H9 (cell line): ENCODE data around the gene CDKL4. TPM values are rescaled to one million over a fixed set of nuclear protein-coding genes. Genes with fewer than 3 reads are reported as not detected.

Source experiments
- DNase-seq: peaks from one replicate; pipeline ENCODE4 v3.0.0-alpha.2; 2017
- H2AFZ ChIP-seq: one replicate; pipeline ENCODE4 v1.6.1; 2013; ENCODE audit warnings: mild to moderate bottlenecking, low read length, control low read depth, moderate library complexity
- H2AK5ac ChIP-seq: 2 replicates; pipeline ENCODE4 v1.6.1; 2013; ENCODE audit warnings: low read length, control low read depth, mixed read lengths; ENCODE audit not compliant: insufficient read length
- H2BK120ac ChIP-seq: one replicate; pipeline ENCODE4 v1.6.1; 2013; ENCODE audit warnings: low read depth, mild to moderate bottlenecking, low read length, control low read depth, inconsistent platforms; ENCODE audit not compliant: poor library complexity, severe bottlenecking
- H2BK12ac ChIP-seq: 2 replicates; pipeline ENCODE4 v1.6.1; 2013; ENCODE audit warnings: low read length, control low read depth, mixed read lengths, low read depth; ENCODE audit not compliant: insufficient read length
- H2BK15ac ChIP-seq: 2 replicates; pipeline ENCODE4 v1.6.1; 2013; ENCODE audit warnings: low read depth, low read length, control low read depth
- H2BK20ac ChIP-seq: one replicate; pipeline ENCODE4 v1.6.1; 2013; ENCODE audit warnings: low read depth, mild to moderate bottlenecking, low read length, control low read depth, inconsistent platforms; ENCODE audit not compliant: poor library complexity, severe bottlenecking
- H2BK5ac ChIP-seq: 2 replicates; pipeline ENCODE4 v1.6.1; 2013; ENCODE audit warnings: low read length, control low read depth, mixed read lengths; ENCODE audit not compliant: insufficient read length
- H3K14ac ChIP-seq: 2 replicates; pipeline ENCODE4 v1.6.1; 2013; ENCODE audit warnings: low read length, control low read depth; ENCODE audit not compliant: insufficient read depth
- H3K18ac ChIP-seq: 2 replicates; pipeline ENCODE4 v1.6.1; 2013; ENCODE audit warnings: low read depth, mild to moderate bottlenecking, mixed read lengths, low read length, control low read depth; ENCODE audit not compliant: insufficient read length
- H3K23ac ChIP-seq: 2 replicates; pipeline ENCODE4 v1.6.1; 2013; ENCODE audit warnings: low read length, control low read depth, mixed read lengths, low read depth; ENCODE audit not compliant: insufficient read length
- H3K23me2 ChIP-seq: 2 replicates; pipeline ENCODE4 v1.6.1; 2013; ENCODE audit warnings: low read depth, mild to moderate bottlenecking, mixed read lengths, low read length, control low read depth; ENCODE audit not compliant: insufficient read length, poor library complexity, severe bottlenecking
- H3K27ac ChIP-seq: 2 replicates; pipeline ENCODE4 v1.5.1; 2013; ENCODE audit warnings: low read length, control low read depth, mixed read lengths, low read depth; ENCODE audit not compliant: insufficient read length
- H3K27me3 ChIP-seq: 2 replicates; pipeline ENCODE4 v1.6.1; 2013; ENCODE audit warnings: low read length, control low read depth, inconsistent platforms; ENCODE audit not compliant: insufficient read depth
- H3K4ac ChIP-seq: 2 replicates; pipeline ENCODE4 v1.6.1; 2013; ENCODE audit warnings: low read depth, mild to moderate bottlenecking, control low read depth, inconsistent platforms, low read length, moderate library complexity
- H3K4me1 ChIP-seq: 2 replicates; pipeline ENCODE4 v1.6.1; 2013; ENCODE audit warnings: low read length, control low read depth, inconsistent platforms; ENCODE audit not compliant: insufficient read depth
- H3K4me2 ChIP-seq: 2 replicates; pipeline ENCODE4 v1.6.1; 2013; ENCODE audit warnings: low read length, control low read depth, mixed read lengths; ENCODE audit not compliant: insufficient read length, insufficient read depth
- H3K56ac ChIP-seq: 2 replicates; pipeline ENCODE4 v1.6.1; 2013; ENCODE audit warnings: low read depth, mild to moderate bottlenecking, mixed read lengths, low read length, control low read depth; ENCODE audit not compliant: insufficient read length
- H3K79me1 ChIP-seq: 2 replicates; pipeline ENCODE4 v1.6.1; 2013; ENCODE audit warnings: low read depth, mild to moderate bottlenecking, moderate library complexity, low read length, control low read depth, inconsistent platforms; ENCODE audit not compliant: insufficient read depth, poor library complexity, severe bottlenecking
- H3K79me2 ChIP-seq: 2 replicates; pipeline ENCODE4 v1.6.1; 2013; ENCODE audit warnings: low read length, control low read depth, inconsistent platforms; ENCODE audit not compliant: insufficient read depth
- H3K9ac ChIP-seq: 2 replicates; pipeline ENCODE4 v1.6.1; 2013; ENCODE audit warnings: low read length, control low read depth, mixed read lengths; ENCODE audit not compliant: insufficient read length; ENCODE audit errors: extremely low read depth
- H3K9me3 ChIP-seq: one replicate; pipeline ENCODE4 v1.6.1; 2013; ENCODE audit warnings: low read depth, low read length, inconsistent platforms; ENCODE audit not compliant: control insufficient read depth
- H3T11ph ChIP-seq: one replicate; pipeline ENCODE4 v1.6.1; 2013; ENCODE audit warnings: mild to moderate bottlenecking, low read length, control low read depth, inconsistent platforms
- H4K20me1 ChIP-seq: one replicate; pipeline ENCODE4 v1.6.1; 2013; ENCODE audit not compliant: control insufficient read depth, insufficient read length, insufficient read depth
- H4K5ac ChIP-seq: 2 replicates; pipeline ENCODE4 v1.6.1; 2013; ENCODE audit warnings: low read depth, mild to moderate bottlenecking, mixed read lengths, low read length, control low read depth; ENCODE audit not compliant: insufficient read length
- H4K8ac ChIP-seq: replicated peaks from 2 replicates; pipeline ENCODE4 v1.6.1; 2013; ENCODE audit warnings: low read length, control low read depth, mixed read lengths, low read depth; ENCODE audit not compliant: insufficient read length
- H4K91ac ChIP-seq: 2 replicates; pipeline ENCODE4 v1.6.1; 2013; ENCODE audit warnings: low read depth, mild to moderate bottlenecking, moderate library complexity, mixed read lengths, low read length, control low read depth; ENCODE audit not compliant: insufficient read length
- H3K27ac Mint-ChIP-seq, 3 experiments: 2 replicates in 2 of 3; 3 replicates in 1 of 3; pipeline ENCODE4 v1.8.0; 2020 to 2021; ENCODE audit warnings: mixed read lengths in 3 of 3, mild to moderate bottlenecking in 1 of 3, moderate library complexity in 1 of 3
- H3K27me3 Mint-ChIP-seq: 2 replicates; pipeline ENCODE4 v1.8.0; 2021; ENCODE audit warnings: low read depth, mild to moderate bottlenecking, moderate library complexity, mixed read lengths
- H3K36me3 Mint-ChIP-seq, 3 experiments: 2 replicates in 2 of 3; 3 replicates in 1 of 3; pipeline ENCODE4 v1.8.0; 2020 to 2021; ENCODE audit warnings: low read depth in 3 of 3, mixed read lengths in 3 of 3; ENCODE audit not compliant: insufficient read depth in 1 of 3
- H3K4me1 Mint-ChIP-seq, 2 experiments: 2 replicates each; pipeline ENCODE4 v1.8.0; 2020; ENCODE audit warnings: mixed read lengths in 2 of 2
- H3K4me3 Mint-ChIP-seq, 2 experiments: 2 replicates in 1 of 2; 3 replicates in 1 of 2; pipeline ENCODE4 v1.8.0; 2020 to 2021; ENCODE audit warnings: mild to moderate bottlenecking in 2 of 2, mixed read lengths in 2 of 2, moderate library complexity in 1 of 2
- H3K9me3 Mint-ChIP-seq, 2 experiments: 2 replicates in 1 of 2; 3 replicates in 1 of 2; pipeline ENCODE4 v1.8.0; 2020; ENCODE audit warnings: mild to moderate bottlenecking in 2 of 2, mixed read lengths in 2 of 2, moderate library complexity in 1 of 2
- CTCF ChIP-seq: fragments of 200-600 bp; sonication (generic); conservative IDR thresholded peaks from 3 replicates; pipeline ENCODE4 v1.8.0; 2021; ENCODE audit warnings: antibody characterized with exemption, mild to moderate bottlenecking
- WGBS: extraction: QIAGEN DNeasy Blood & Tissue Kit; methylation state at CpG from one replicate; pipeline ENCODE4 v1.1.7; 2013; ENCODE audit warnings: missing lambda C conversion rate, low lambda C conversion rate, mixed read lengths; ENCODE audit not compliant: insufficient read length; ENCODE audit errors: extremely low coverage; 5-methylcytosine and 5-hydroxymethylcytosine counted together
- total RNA-seq: library from RNA; stranded (reverse); gene quantifications from 2 replicates; pipeline ENCODE4 v1.2.1, GENCODE V29; 2021

The CDKL4 gene
- total RNA-seq, 1 experiment from 2014 or later: not detected

GRCh38 chr2:39156846-39157245 lies 86.9 kb downstream of the CDKL4 start:
- no peak overlapping the region for H3K27ac ChIP-seq
- WGBS: no CpG with 5 or more reads among the region's 6 CpGs

More at GRCh38 chr2:39156846-39157245, 86.9 kb downstream of the CDKL4 start:
- H3K4ac ChIP-seq: no peak overlapping the region
- Mint-ChIP-seq H3K27me3 (no peaks in the 10 kb centered on the region), H3K27ac (no peak overlapping the region), H3K4me3 (no peak overlapping the region), H3K4me1 (peaks cover 6 to 14% of the 10 kb centered on the region in 2 experiments), H3K36me3 (no peaks in the 10 kb centered on the region), H3K9me3 (no peaks in the 10 kb centered on the region)
- no peak overlapping the region for H3K4me2 ChIP-seq
- H3T11ph ChIP-seq: no peak overlapping the region
- H2BK20ac ChIP-seq: no peak overlapping the region
- no peak overlapping the region for H2AK5ac ChIP-seq
- no peak overlapping the region for H4K91ac ChIP-seq
- TF ChIP-seq CTCF: no peak
- H3K9ac ChIP-seq: no peak overlapping the region
- H3K56ac ChIP-seq: no peak overlapping the region
- no peaks in the 10 kb centered on the region for H4K20me1 ChIP-seq
- H3K27me3 ChIP-seq: no peaks in the 10 kb centered on the region
- no peaks in the 10 kb centered on the region for H3K79me2 ChIP-seq
- no peaks in the 10 kb centered on the region for H3K79me1 ChIP-seq
- no peaks in the 10 kb centered on the region for H3K23me2 ChIP-seq
- no peak overlapping the region for H3K14ac ChIP-seq
- no peak overlapping the region for H2BK12ac ChIP-seq
- no peak overlapping the region for H4K8ac ChIP-seq
- no peak overlapping the region for H2BK15ac ChIP-seq
- H2BK120ac ChIP-seq: no peak overlapping the region
- H3K4me1 ChIP-seq: peaks cover 3% of the 10 kb centered on the region; the same call in 1 of the 2 replicates
- no peak overlapping the region for H3K18ac ChIP-seq
- H2BK5ac ChIP-seq: no peak overlapping the region
- DNase-seq: no peak
- no peak overlapping the region for H4K5ac ChIP-seq
- no peak overlapping the region for H3K23ac ChIP-seq
- H3K9me3 ChIP-seq: no peaks in the 10 kb centered on the region
- no peak overlapping the region for H2AFZ ChIP-seq
